HG03103 (cell line): Measurements from ENCODE around the gene CENPI.
"Not testable (repeated sequence)": the region's sequence is repeated elsewhere in the genome, so short reads cannot be mapped to it uniquely, and the experiment has no call there.

Source experiments
- ATAC-seq: cut with Tn5 transposase; IDR thresholded peaks from one replicate; pipeline ENCODE4 v1.9.1; 2021; ENCODE audit warnings: low read depth; ENCODE audit not compliant: unreplicated experiment

The CENPI gene

GRCh38 chrX:101097546-101098453, at the start of gene CENPI:
TSS of gene CENPI (plus strand) at chrX:101098204. CDS start at chrX:101101071, 2,867 bp downstream.
- peak; percentile 97 for ATAC-seq

- ATAC-seq = no peak
These were observed 46.9 kb upstream of the CENPI start for GRCh38 chrX:101051153-101051548.

GRCh38 chrX:101051549-101052302, 46.3 kb upstream of the CENPI start, which contains the start of gene TRMT2B:
TSS of gene TRMT2B (minus strand) at chrX:101052111. CDS start at chrX:101042289, 9,822 bp downstream.
- ATAC-seq = peak; percentile 91

- not testable (repeated sequence) for ATAC-seq
These were observed 41.5 kb upstream of the CENPI start for GRCh38 chrX:101056551-101056950.

- ATAC-seq = peak; percentile 92
These were observed 40.8 kb upstream of the CENPI start for GRCh38 chrX:101057093-101057714.

GRCh38 chrX:101062176-101062575, 35.8 kb upstream of the CENPI start:
- no peak for ATAC-seq

GRCh38 chrX:101071582-101071981, 26.4 kb upstream of the CENPI start:
- no peak for ATAC-seq

GRCh38 chrX:101078716-101079598, 19.0 kb upstream of the CENPI start, which contains the start of gene TMEM35A:
TSS of gene TMEM35A (plus strand) at chrX:101078879. CDS start at chrX:101079003, 124 bp downstream.
- ATAC-seq = no peak

GRCh38 chrX:101079736-101080270, 18.2 kb upstream of the CENPI start:
- no peak for ATAC-seq

- no peak for ATAC-seq
These were observed 17.5 kb upstream of the CENPI start for GRCh38 chrX:101080326-101081124.

GRCh38 chrX:101081231-101081630, 16.8 kb upstream of the CENPI start:
- no peak for ATAC-seq

- no peak for ATAC-seq
These were observed 6.2 kb upstream of the CENPI start for GRCh38 chrX:101091817-101092216.

GRCh38 chrX:101108284-101108683, 10.3 kb downstream of the CENPI start:
- no peak for ATAC-seq

GRCh38 chrX:101117701-101118100, 19.7 kb downstream of the CENPI start:
- ATAC-seq = no peak

GRCh38 chrX:101136235-101136634, 38.2 kb downstream of the CENPI start:
- ATAC-seq = no peak
